Calu3 (cell line): ENCODE measurements around the gene PLEKHN1. TPM values are rescaled to one million over a fixed set of nuclear protein-coding genes. Genes with fewer than 3 reads are reported as not detected.

Experiments
- BruUV-seq: library from RNA; stranded (reverse); fragments of 400-500 nt; replicated peaks from 2 replicates; lab custom pipeline; 2021; lab: Mats Ljungman, UMichigan
- CTCF ChIA-PET: fragments of 300-600 bp; sonication (Branson Sonifier 250); formaldehyde crosslinking; loops from one replicate; lab custom pipeline; 2022; ENCODE audit warnings: antibody characterized with exemption; lab: Charles Lee
- DNase-seq: peaks from one replicate; pipeline ENCODE4 v3.0.0; 2022
- H3K27ac Mint-ChIP-seq: one replicate; pipeline ENCODE4 v1.8.0; 2022; ENCODE audit warnings: mixed read lengths; ENCODE audit not compliant: unreplicated experiment
- H3K27me3 Mint-ChIP-seq: one replicate; pipeline ENCODE4 v1.8.0; 2022; ENCODE audit warnings: mixed read lengths; ENCODE audit not compliant: unreplicated experiment
- H3K36me3 Mint-ChIP-seq: one replicate; pipeline ENCODE4 v1.8.0; 2022; ENCODE audit warnings: mild to moderate bottlenecking, moderate library complexity, mixed read lengths; ENCODE audit not compliant: insufficient read depth, unreplicated experiment
- H3K4me1 Mint-ChIP-seq: one replicate; pipeline ENCODE4 v1.8.0; 2022; ENCODE audit warnings: mild to moderate bottlenecking, low read depth, mixed read lengths; ENCODE audit not compliant: unreplicated experiment
- H3K4me3 Mint-ChIP-seq: one replicate; pipeline ENCODE4 v1.8.0; 2022; ENCODE audit warnings: mild to moderate bottlenecking, low read depth, moderate library complexity, mixed read lengths; ENCODE audit not compliant: unreplicated experiment
- H3K9me3 Mint-ChIP-seq: one replicate; pipeline ENCODE4 v1.8.0; 2022; ENCODE audit warnings: low read depth, mixed read lengths; ENCODE audit not compliant: unreplicated experiment
- intact Hi-C: fragments of 100-400 bp; cut with micrococcal nuclease; formaldehyde crosslinking; loops from one replicate; pipeline ENCODE4 v1.10.0; 2022; ENCODE audit not compliant: unreplicated experiment
- total RNA-seq: library from RNA; stranded (reverse); gene quantifications from 2 replicates; pipeline ENCODE4 v1.2.3, GENCODE V29; 2022
- TF ChIP-seq, protein P1 (sequence below): fragments of 200-600 bp; IDR thresholded peaks from one replicate; pipeline ENCODE4 v1.8.0; 2022; ENCODE audit warnings: antibody characterized with exemption; ENCODE audit not compliant: unreplicated experiment

The PLEKHN1 gene
- total RNA-seq, 1 experiment from 2014 or later, result 11.9 TPM

DNA sequence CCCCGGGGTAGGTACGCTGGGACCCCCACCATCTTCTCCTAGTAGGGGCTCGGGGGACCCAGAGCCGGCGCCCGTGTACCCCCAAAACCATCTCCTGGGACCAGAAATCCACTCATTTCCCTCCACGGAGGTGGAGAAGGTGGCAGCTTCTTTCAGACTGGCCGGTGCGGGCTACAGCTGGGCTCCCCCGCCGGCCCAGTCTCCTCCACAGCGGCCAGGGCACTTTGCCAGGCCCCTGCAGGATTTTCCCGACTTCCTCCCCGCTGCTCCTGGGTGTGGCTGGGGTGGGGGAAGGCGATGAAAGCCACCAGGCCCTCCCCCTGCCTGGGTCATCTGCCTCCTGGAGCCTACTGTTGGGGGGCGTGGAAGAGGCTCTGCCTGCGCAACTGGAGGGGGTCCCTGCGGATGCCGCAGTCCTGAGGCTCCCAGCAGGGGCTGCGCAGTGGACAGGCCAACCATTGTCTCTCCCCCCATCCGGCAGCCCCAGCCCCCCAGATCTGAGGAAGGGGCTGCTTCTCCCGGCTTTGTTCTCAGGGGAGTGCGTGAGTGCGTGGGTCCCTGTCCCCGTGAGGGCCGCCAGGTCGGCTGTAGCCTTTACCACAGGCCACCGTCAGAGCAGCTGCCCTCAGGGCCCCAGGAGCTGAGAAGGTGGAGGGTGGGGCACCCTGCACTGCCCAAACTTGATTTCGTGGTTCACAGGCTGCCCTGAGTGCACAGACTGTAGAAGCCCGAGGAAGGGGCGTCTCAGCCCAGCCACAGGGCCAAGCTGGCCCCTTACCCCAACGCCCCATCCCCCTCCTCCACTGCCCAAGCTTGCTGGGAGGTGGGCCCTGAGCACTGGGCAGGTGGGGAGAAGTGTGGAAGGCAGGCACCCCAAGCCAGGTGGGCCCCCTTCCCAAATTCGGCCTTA is 55.0 kb downstream of the PLEKHN1 start:
- intact Hi-C loops, result loop anchor here (5.0 kb wide), 1 partner anchor 36 kb away; no protein-coding TSS in a partner anchor
- Mint-ChIP-seq H3K4me3 (peak overlapping the region; percentile 73), H3K4me1 (peaks cover 18% of the 10 kb centered on the region), H3K27me3 (no peaks in the 10 kb centered on the region), H3K36me3 (peaks cover 53% of the 10 kb centered on the region), H3K9me3 (no peaks in the 10 kb centered on the region), H3K27ac (peak overlapping the region; percentile 69)
- DNase-seq, result peak; percentile 78
- CTCF ChIA-PET, result interaction anchor here (0.6 kb wide), 1 partner anchor 43 kb away, joined by 3 read pairs; no protein-coding TSS in a partner anchor
- TF ChIP-seq, protein P1, sequence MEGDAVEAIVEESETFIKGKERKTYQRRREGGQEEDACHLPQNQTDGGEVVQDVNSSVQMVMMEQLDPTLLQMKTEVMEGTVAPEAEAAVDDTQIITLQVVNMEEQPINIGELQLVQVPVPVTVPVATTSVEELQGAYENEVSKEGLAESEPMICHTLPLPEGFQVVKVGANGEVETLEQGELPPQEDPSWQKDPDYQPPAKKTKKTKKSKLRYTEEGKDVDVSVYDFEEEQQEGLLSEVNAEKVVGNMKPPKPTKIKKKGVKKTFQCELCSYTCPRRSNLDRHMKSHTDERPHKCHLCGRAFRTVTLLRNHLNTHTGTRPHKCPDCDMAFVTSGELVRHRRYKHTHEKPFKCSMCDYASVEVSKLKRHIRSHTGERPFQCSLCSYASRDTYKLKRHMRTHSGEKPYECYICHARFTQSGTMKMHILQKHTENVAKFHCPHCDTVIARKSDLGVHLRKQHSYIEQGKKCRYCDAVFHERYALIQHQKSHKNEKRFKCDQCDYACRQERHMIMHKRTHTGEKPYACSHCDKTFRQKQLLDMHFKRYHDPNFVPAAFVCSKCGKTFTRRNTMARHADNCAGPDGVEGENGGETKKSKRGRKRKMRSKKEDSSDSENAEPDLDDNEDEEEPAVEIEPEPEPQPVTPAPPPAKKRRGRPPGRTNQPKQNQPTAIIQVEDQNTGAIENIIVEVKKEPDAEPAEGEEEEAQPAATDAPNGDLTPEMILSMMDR, result no peak
- BruUV-seq, result TSS peak; percentile 35

DNA sequence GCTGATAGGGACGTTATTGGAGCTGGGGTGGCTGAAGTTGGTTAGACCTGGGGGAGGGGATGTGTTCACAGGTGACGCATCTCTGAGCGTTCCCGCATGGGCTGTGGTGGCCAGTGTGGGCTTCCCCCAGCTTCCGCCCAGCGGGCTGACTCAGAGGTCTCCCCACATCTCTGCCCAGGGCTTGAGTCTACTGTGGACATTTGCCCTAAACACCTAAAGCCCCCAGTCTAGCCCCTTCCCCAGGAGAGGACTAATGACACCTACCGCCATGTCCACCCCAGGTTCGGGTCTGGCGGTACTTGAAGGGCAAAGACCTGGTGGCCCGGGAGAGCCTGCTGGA is 55.6 kb downstream of the PLEKHN1 start:
- TF ChIP-seq, protein P1, result no peak
- Mint-ChIP-seq H3K9me3 (no peaks in the 10 kb centered on the region), H3K4me3 (peak overlapping the region; percentile 73), H3K27ac (peak overlapping the region; percentile 69), H3K27me3 (no peaks in the 10 kb centered on the region), H3K4me1 (peaks cover 18% of the 10 kb centered on the region), H3K36me3 (peaks cover 53% of the 10 kb centered on the region)
- intact Hi-C loops, result loop anchor here (5.0 kb wide), 1 partner anchor 35 kb away; no protein-coding TSS in a partner anchor
- CTCF ChIA-PET, result interaction anchor here (0.8 kb wide), 1 partner anchor 42 kb away, joined by 4 read pairs; no protein-coding TSS in a partner anchor
- BruUV-seq, result no TSS peak
- DNase-seq, result peak; percentile 64

- H3K4me3 Mint-ChIP-seq, result peak overlapping the region; percentile 73
- DNase-seq, result peak; percentile 13
- no TSS peak for BruUV-seq
- no peaks in the 10 kb centered on the region for H3K9me3 Mint-ChIP-seq
- CTCF ChIA-PET, result interaction anchor here (0.8 kb wide), 1 partner anchor 42 kb away, joined by 4 read pairs; no protein-coding TSS in a partner anchor
- no peaks in the 10 kb centered on the region for H3K27me3 Mint-ChIP-seq
- H3K27ac Mint-ChIP-seq, result peak overlapping the region; percentile 69
- intact Hi-C loops, result loop anchor here (5.0 kb wide), 1 partner anchor 35 kb away; no protein-coding TSS in a partner anchor
- H3K36me3 Mint-ChIP-seq, result peaks cover 53% of the 10 kb centered on the region
- TF ChIP-seq, protein P1, result no peak
- H3K4me1 Mint-ChIP-seq, result peaks cover 18% of the 10 kb centered on the region
These were observed 56.2 kb downstream of the PLEKHN1 start for GRCh38 chr1:1022302-1023009.

GRCh38 chr1:1023700-1024099 is 57.4 kb downstream of the PLEKHN1 start:
- Mint-ChIP-seq H3K27me3 (no peaks in the 10 kb centered on the region), H3K27ac (peak overlapping the region; percentile 22), H3K9me3 (no peaks in the 10 kb centered on the region), H3K4me1 (peaks cover 18% of the 10 kb centered on the region), H3K36me3 (peaks cover 53% of the 10 kb centered on the region), H3K4me3 (peak overlapping the region; percentile 73)
- CTCF ChIA-PET, result no interaction called here
- BruUV-seq, result no TSS peak
- peak; percentile 33 for DNase-seq
- TF ChIP-seq, protein P1, result no peak
- intact Hi-C loops, result loop anchor here (5.0 kb wide), 1 partner anchor 34 kb away; no protein-coding TSS in a partner anchor
